HG03095 (cell line): ENCODE results near the gene CELF4.
"Not testable (repeated sequence)": the region's sequence is repeated elsewhere in the genome, so short reads cannot be mapped to it uniquely, and the experiment has no call there.

Experiments
- ATAC-seq: cut with Tn5 transposase; IDR thresholded peaks from one replicate; pipeline ENCODE4 v1.9.1; 2021; ENCODE audit warnings: moderate library complexity; ENCODE audit not compliant: unreplicated experiment

Gene CELF4

GRCh38 chr18:37473195-37473840, 92.3 kb downstream of the CELF4 start:
- ATAC-seq = no peak

- no peak for ATAC-seq
Measured at GRCh38 chr18:37471637-37472036, 94.0 kb downstream of the CELF4 start.

GRCh38 chr18:37470986-37471385, 94.6 kb downstream of the CELF4 start:
- ATAC-seq = no peak

GRCh38 chr18:37467002-37467662, 98.5 kb downstream of the CELF4 start:
- ATAC-seq = no peak

GRCh38 chr18:37465958-37466357, 99.6 kb downstream of the CELF4 start:
- no peak for ATAC-seq

GRCh38 chr18:37464257-37464656, 101.3 kb downstream of the CELF4 start:
- no peak for ATAC-seq

GRCh38 chr18:37461329-37461728, 104.3 kb downstream of the CELF4 start:
- not testable (repeated sequence) for ATAC-seq

GRCh38 chr18:37460604-37461003, 105.0 kb downstream of the CELF4 start:
- no peak for ATAC-seq

GRCh38 chr18:37458697-37459096, 106.9 kb downstream of the CELF4 start:
- no peak for ATAC-seq

- ATAC-seq = no peak
Measured at GRCh38 chr18:37457753-37458152, 107.8 kb downstream of the CELF4 start.

- no peak for ATAC-seq
Measured at GRCh38 chr18:37457341-37457740, 108.3 kb downstream of the CELF4 start.

GRCh38 chr18:37456873-37457272, 108.7 kb downstream of the CELF4 start:
- ATAC-seq = no peak

GRCh38 chr18:37456395-37456794, 109.2 kb downstream of the CELF4 start:
- ATAC-seq = no peak

GRCh38 chr18:37453752-37454151, 111.8 kb downstream of the CELF4 start:
- ATAC-seq = no peak

GRCh38 chr18:37452682-37453385, 112.8 kb downstream of the CELF4 start:
- no peak for ATAC-seq

- ATAC-seq = no peak
Measured at GRCh38 chr18:37452015-37452414, 113.6 kb downstream of the CELF4 start.

GRCh38 chr18:37451239-37451825, 114.3 kb downstream of the CELF4 start:
- no peak for ATAC-seq

GRCh38 chr18:37450434-37451132, 115.0 kb downstream of the CELF4 start:
- no peak for ATAC-seq

- ATAC-seq = no peak
Measured at GRCh38 chr18:37449618-37450017, 116.0 kb downstream of the CELF4 start.

GRCh38 chr18:37448946-37449345, 116.7 kb downstream of the CELF4 start:
- no peak for ATAC-seq
